ENCODE measurements around the gene ANKS3. TPM values are rescaled to one million over a fixed set of nuclear protein-coding genes. Genes with fewer than 3 reads are reported as not detected.

ANKS3 gene
- total and polyA plus RNA-seq, 2 of the 8 experiments (the other 6 are each of a cell fraction or from before 2014, with no cell fraction given), result 15.5 to 23.9 TPM

DNA sequence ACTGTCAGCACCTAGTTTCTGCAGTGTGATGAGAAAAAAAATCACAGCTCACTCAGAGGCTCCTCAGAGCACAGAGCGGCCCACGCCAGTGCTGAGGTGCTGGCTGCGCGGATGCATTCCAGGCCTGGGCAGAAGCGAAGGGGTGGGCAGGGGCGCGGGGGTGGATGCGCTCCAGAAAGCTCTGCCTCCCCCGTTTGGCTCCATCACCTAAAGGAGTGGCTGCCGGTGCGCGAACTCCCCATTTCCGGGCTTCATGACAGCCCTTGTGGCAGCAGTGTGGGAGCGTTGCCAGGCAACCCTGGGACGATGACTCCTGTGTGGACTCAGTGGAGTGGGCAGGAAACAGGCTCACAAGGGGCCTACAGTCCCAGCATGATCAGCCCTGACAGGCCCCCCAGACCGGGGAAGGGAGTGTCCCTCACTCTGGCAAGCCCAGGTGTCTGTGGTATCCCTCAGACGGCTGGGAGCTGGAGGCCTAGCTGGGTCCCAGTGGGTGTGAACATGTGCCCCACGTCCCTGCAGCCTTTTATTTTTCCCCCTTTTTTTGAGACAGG is 73.5 kb downstream of the ANKS3 start:
- Histone ChIP-seq H4K5ac (ENCODE audit: insufficient read length, low read depth, low read length) (no peak overlapping the region), H3K14ac (ENCODE audit: insufficient read length) (no peak overlapping the region), H3K18ac (ENCODE audit: extremely low read depth, low read length) (no peak overlapping the region), H3K9me3 (ENCODE audit: insufficient read depth in 2 of 2, low read depth in 1 of 2, low read length in 1 of 2) (no peaks in the 10 kb centered on the region), H3K79me2 (ENCODE audit: control insufficient read depth in 1 of 2, insufficient read depth in 2 of 2, low read length in 2 of 2) (no peaks in the 10 kb centered on the region), H2BK15ac (ENCODE audit: low read length) (no peak overlapping the region), H4K20me1 (replicated peaks in 1 of 2; ENCODE audit: control insufficient read depth in 1 of 2, insufficient read depth in 2 of 2, low read length in 2 of 2) (peaks cover 4 to 18% of the 10 kb centered on the region in 2 experiments), H3K36me3 (ENCODE audit: control insufficient read depth in 2 of 4, insufficient read depth in 4 of 4, low read length in 3 of 4) (peaks cover 0 to 8% (median 2%) of the 10 kb centered on the region in 4 experiments; a peak in 5 of 8 replicates), H2AFZ (ENCODE audit: low read length) (no peak overlapping the region), H3K9ac (replicated peaks in 1 of 4; ENCODE audit: extremely low read depth in 1 of 4, low read depth in 3 of 4, low read length in 3 of 4) (no peak overlapping the region), H3K23me2 (ENCODE audit: low read depth, low read length) (no peaks in the 10 kb centered on the region; the same call in 1 of the 2 replicates), H2AK5ac (ENCODE audit: low read depth, low read length) (no peak overlapping the region), H3K4me3 (ENCODE audit: extremely low read depth in 1 of 4, insufficient read depth in 2 of 4, low read depth in 3 of 4, low read length in 4 of 4) (no peak overlapping the region), H4K8ac (ENCODE audit: extremely low read depth, insufficient read depth, low read length) (no peak overlapping the region), H3K23ac (ENCODE audit: insufficient read length) (no peak overlapping the region), H3K4me1 (replicated peaks in 1 of 4; ENCODE audit: control insufficient read depth in 3 of 4, insufficient read depth in 4 of 4, low read length in 3 of 4) (peaks cover 0 to 2% (median 0%) of the 10 kb centered on the region in 4 experiments; a peak in 3 of 7 replicates), H3K79me1 (ENCODE audit: low read depth, low read length) (peaks cover 15% of the 10 kb centered on the region; the same call in 1 of the 2 replicates), H3K27me3 (replicated peaks in 1 of 4; ENCODE audit: control insufficient read depth in 3 of 4, extremely low read depth in 1 of 4, insufficient read depth in 3 of 4, low read length in 3 of 4) (no peaks in the 10 kb centered on the region), H2BK120ac (replicated peaks; ENCODE audit: low read depth, low read length) (no peak overlapping the region), H3K4me2 (ENCODE audit: insufficient read depth in 1 of 2, low read depth in 2 of 2, low read length in 2 of 2) (no peak overlapping the region), H3K56ac (replicated peaks; ENCODE audit: insufficient read length, low read depth, low read length) (no peak overlapping the region), H2BK20ac (ENCODE audit: low read length) (no peak overlapping the region), H2BK12ac (ENCODE audit: low read depth, low read length) (no peak overlapping the region), H2BK5ac (ENCODE audit: low read depth, low read length) (no peak overlapping the region), H4K91ac (replicated peaks; ENCODE audit: insufficient read length, low read length) (no peak overlapping the region), H3K4ac (replicated peaks; ENCODE audit: insufficient read length, low read depth, low read length) (no peak overlapping the region), H3K27ac (ENCODE audit: low read depth, low read length) (no peak overlapping the region)
- DNase-seq (ENCODE audit: low read depth in 1 of 2, low spot score in 2 of 2) (no peak), FAIRE-seq (no peak)
- CTCF ChIA-PET (ENCODE audit: partially characterized antibody), result interaction anchor here (1.0 to 2.8 kb wide), 9 partner anchors 10 to 161 kb away, joined by 3 to 18 read pairs (median 4); no protein-coding TSS in a partner anchor
- WGBS, 2 experiments (ENCODE audit: extremely low coverage in 1 of 2, insufficient coverage in 1 of 2, insufficient read length in 1 of 2, insufficient replicate concordance in 2 of 2, low coverage in 1 of 2, low lambda C conversion rate in 2 of 2, missing lambda C conversion rate in 1 of 2), result 95% methylated on average over 17 of the region's 18 CpGs; no CpG with 5 or more reads in 1 of the 2 experiments
- POLR2A ChIA-PET (ENCODE audit: partially characterized antibody), result interaction anchor here (0.6 to 1.3 kb wide), 3 partner anchors 32 to 86 kb away, joined by 3 read pairs; partner anchors contain the start of gene NUDT16L1
- no peak for TF ChIP-seq POLR2AphosphoS5 (IDR thresholded peaks at IDR 0.05; ENCODE audit: low read depth, low read length)
- TF ChIP-seq KDM5A (IDR thresholded peaks at IDR 0.05; ENCODE audit: low read length), result no peak
- no peak for TF ChIP-seq TEAD4 (IDR thresholded peaks at IDR 0.05; ENCODE audit: low read depth, low read length)
- no peak for TF ChIP-seq SRF (IDR thresholded peaks at IDR 0.05; ENCODE audit: low read depth, low read length)
- no peak for TF ChIP-seq PHF8 (conservative IDR thresholded peaks at IDR 0.05; ENCODE audit: low read depth, low read length)
- no peak for TF ChIP-seq NANOG (IDR thresholded peaks at IDR 0.05; ENCODE audit: insufficient read depth, low read depth, low read length, poor library complexity, severe bottlenecking)
- TF ChIP-seq CREB1 (IDR thresholded peaks at IDR 0.05), result no peak
- no peak for TF ChIP-seq TAF1 (IDR thresholded peaks at IDR 0.05; ENCODE audit: low read depth, low read length)
- TF ChIP-seq FOSL1 (IDR thresholded peaks at IDR 0.05; ENCODE audit: insufficient read depth, low read depth, low read length), result no peak
- TF ChIP-seq EGR1 (IDR thresholded peaks at IDR 0.05; ENCODE audit: borderline replicate concordance, low read depth, low read length), result no peak
- TF ChIP-seq TBP (IDR thresholded peaks at IDR 0.05; ENCODE audit: low read depth, low read length), result no peak
- TF ChIP-seq SIRT6 (IDR thresholded peaks at IDR 0.05; ENCODE audit: low read length), result no peak
- TF ChIP-seq KDM4A (IDR thresholded peaks at IDR 0.05; ENCODE audit: low read depth, low read length, severe bottlenecking), result no peak
- TF ChIP-seq CHD2 (IDR thresholded peaks at IDR 0.05; ENCODE audit: low read length), result no peak
- no peak for TF ChIP-seq JUND (IDR thresholded peaks at IDR 0.05; ENCODE audit: low read length)
- TF ChIP-seq CEBPB (IDR thresholded peaks at IDR 0.05; ENCODE audit: low read depth, low read length), result no peak

All from H1 (cell line).